Esophagus squamous epithelium (tissue), 4 donors: ENCODE data around the gene MFN2.

ENCODE experiments used
- POLR2A ChIP-seq, 4 donors: fragments of 450-650 bp; IDR thresholded peaks; one replicate each; pipeline ENCODE4 v1.6.1; 2017; ENCODE audit warnings: antibody characterized with exemption in 4 of 4, mild to moderate bottlenecking in 4 of 4, moderate library complexity in 3 of 4
- TF ChIP-seq, protein P1 (sequence below), 6 experiments: fragments of 450-650 bp in 4 of 6; fragments of 200-600 bp in 2 of 6; sonication (generic) in 2 of 6; IDR thresholded peaks; one replicate each; pipeline ENCODE4 v1.5.1; 2016 to 2019; ENCODE audit warnings: antibody characterized with exemption in 6 of 6, mild to moderate bottlenecking in 4 of 6, moderate library complexity in 4 of 6

DNA sequence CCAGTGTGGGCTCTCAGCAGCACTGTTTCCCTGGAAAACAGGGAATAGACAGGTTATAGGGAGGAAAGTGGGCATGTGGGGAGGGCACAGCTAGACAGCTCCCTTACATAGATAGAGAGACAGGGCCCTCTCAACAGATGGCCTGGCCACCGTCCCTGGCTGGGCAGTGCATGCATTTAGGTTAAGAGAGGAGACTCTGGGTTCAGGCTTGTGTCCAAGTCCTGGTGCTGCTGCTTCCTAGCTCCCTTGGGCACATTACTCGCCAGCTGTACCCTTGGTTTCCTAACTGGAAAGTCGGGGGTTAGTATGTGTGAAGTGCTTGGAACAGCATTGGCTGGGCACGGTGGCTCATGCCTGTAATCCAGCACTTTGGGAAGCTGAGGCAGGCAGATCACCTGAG, 36.6 kb upstream of the MFN2 start:
- TF ChIP-seq, protein P1, sequence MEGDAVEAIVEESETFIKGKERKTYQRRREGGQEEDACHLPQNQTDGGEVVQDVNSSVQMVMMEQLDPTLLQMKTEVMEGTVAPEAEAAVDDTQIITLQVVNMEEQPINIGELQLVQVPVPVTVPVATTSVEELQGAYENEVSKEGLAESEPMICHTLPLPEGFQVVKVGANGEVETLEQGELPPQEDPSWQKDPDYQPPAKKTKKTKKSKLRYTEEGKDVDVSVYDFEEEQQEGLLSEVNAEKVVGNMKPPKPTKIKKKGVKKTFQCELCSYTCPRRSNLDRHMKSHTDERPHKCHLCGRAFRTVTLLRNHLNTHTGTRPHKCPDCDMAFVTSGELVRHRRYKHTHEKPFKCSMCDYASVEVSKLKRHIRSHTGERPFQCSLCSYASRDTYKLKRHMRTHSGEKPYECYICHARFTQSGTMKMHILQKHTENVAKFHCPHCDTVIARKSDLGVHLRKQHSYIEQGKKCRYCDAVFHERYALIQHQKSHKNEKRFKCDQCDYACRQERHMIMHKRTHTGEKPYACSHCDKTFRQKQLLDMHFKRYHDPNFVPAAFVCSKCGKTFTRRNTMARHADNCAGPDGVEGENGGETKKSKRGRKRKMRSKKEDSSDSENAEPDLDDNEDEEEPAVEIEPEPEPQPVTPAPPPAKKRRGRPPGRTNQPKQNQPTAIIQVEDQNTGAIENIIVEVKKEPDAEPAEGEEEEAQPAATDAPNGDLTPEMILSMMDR (IDR thresholded peaks at IDR 0.05) = no peak
- TF ChIP-seq POLR2A (IDR thresholded peaks at IDR 0.05) = no peak
